ENCODE measurements around the gene SLC17A1.

DNA sequence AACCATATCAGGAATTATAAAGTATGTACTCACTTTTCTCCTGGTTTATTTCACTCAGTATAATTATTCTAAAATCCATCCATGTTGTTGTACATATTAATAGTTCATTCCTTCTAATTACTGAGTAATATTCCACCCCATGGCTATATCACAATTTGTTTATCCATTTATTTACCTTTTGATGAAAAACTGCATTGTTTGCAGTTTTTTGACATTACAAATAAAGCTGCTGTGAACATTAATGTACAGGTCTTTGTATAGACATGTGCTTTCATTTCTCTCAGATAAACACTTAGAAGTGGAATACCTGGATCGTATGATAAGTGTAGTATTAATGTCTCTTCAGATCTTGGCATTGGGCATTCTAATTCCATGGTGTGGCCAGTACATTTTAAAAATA lies 38.0 kb upstream of the SLC17A1 start:
- TF ChIP-seq TCF12 (IDR thresholded peaks at IDR 0.05; ENCODE audit: low read depth), result no peak
- no peak for TF ChIP-seq CEBPB (IDR thresholded peaks at IDR 0.05)
- TF ChIP-seq TEAD4 (IDR thresholded peaks at IDR 0.05), result no peak
- no peak for TF ChIP-seq EP300 (IDR thresholded peaks at IDR 0.05; ENCODE audit: borderline replicate concordance)
